Activated CD4-positive, alpha-beta T cell treated with anti-CD3 and anti-CD28 coated beads, Interleukin-2, amount 10 ng/mL, durations not matched to agents 24 days and 14 days (primary cell): ENCODE measurements around the gene ENDOD1. TPM values are rescaled to one million over a fixed set of nuclear protein-coding genes. Genes with fewer than 3 reads are reported as not detected.

Experiments
- DNase-seq: peaks from one replicate; pipeline ENCODE4 v3.0.0; 2022
- H3K27ac Mint-ChIP-seq: one replicate; pipeline ENCODE4 v1.8.0; 2022; ENCODE audit warnings: mild to moderate bottlenecking, mixed read lengths
- H3K27me3 Mint-ChIP-seq: one replicate; pipeline ENCODE4 v1.8.0; 2022; ENCODE audit warnings: mixed read lengths
- H3K36me3 Mint-ChIP-seq: one replicate; pipeline ENCODE4 v1.8.0; 2022; ENCODE audit warnings: low read depth, mild to moderate bottlenecking, mixed read lengths
- H3K4me1 Mint-ChIP-seq: one replicate; pipeline ENCODE4 v1.8.0; 2021; ENCODE audit warnings: mixed read lengths
- H3K4me3 Mint-ChIP-seq: one replicate; pipeline ENCODE4 v1.8.0; 2022; ENCODE audit warnings: mild to moderate bottlenecking, moderate library complexity, mixed read lengths
- H3K9me3 Mint-ChIP-seq: one replicate; pipeline ENCODE4 v1.8.0; 2021; ENCODE audit warnings: mixed read lengths
- intact Hi-C: fragments of 100-400 bp; cut with micrococcal nuclease; formaldehyde crosslinking; loops from one replicate; pipeline ENCODE4 v1.15.1; 2023
- total RNA-seq: library from RNA; stranded (reverse); gene quantifications from 2 replicates; pipeline ENCODE4 v1.2.3, GENCODE V29; 2022

The ENDOD1 gene
- total RNA-seq, 1 donor from 2014 or later = 34.1 TPM

DNA sequence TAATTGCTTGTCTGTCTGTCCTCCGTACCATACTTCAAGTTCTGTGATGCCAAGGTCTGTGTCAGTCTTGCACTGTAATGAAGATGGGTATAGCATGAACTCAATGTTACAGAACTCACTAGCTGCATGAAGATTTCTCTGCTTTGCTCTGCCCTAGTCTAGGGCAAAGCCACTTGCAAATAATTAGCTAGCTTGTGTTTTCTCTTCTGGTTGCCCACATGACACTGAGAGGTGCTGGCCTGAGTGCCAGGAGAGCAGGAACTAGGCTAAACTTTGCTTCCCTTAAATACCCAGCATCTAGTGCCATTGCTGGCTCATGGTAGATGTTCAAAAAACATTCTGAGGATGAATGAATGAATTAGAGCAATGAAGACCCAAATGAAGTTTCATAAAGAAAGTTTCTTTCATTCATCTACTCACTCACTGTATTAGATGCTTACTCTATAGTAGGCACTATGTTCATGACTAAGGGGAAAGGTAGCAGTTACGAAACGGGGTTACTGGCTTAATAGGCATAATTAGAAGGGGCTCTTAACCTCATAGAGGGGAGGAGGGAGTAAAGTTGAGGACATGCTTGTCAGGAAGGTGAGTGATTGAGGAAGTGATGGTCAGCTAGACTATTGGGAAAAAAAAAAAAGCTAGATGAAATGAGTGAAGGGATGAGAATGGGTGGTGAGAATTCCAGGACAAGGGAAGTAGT lies 4.4 kb upstream of the ENDOD1 start:
- no peak overlapping the region for H3K4me3 Mint-ChIP-seq
- intact Hi-C loops = loop anchor here (2.0 kb wide), 1 partner anchor 146 kb away; the partner anchor contains the start of gene SESN3
- no peaks in the 10 kb centered on the region for H3K27me3 Mint-ChIP-seq
- no peaks in the 10 kb centered on the region for H3K9me3 Mint-ChIP-seq
- H3K4me1 Mint-ChIP-seq = peaks cover 51% of the 10 kb centered on the region
- no peak for DNase-seq
- peaks cover 5% of the 10 kb centered on the region for H3K36me3 Mint-ChIP-seq
- H3K27ac Mint-ChIP-seq = peak overlapping the region; percentile 5

DNA sequence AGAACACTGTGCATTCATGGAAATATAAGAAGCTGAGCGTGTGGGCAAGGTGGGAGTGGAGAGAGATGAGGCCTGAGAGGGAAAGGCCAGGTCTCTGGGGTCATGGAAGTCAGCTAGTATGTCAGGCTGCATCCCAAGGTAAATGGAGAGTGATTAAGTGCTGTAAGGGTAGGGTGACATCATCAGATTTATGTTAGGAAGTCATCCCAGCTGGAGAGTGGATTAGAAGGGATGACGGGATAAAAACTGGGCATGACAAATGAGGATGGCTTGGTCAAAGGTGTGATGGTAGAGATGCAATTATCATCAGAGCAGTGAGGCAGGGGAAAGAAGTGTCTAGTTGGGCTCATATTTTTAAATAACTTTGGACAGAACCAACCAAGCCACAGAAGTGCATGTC lies 3.5 kb upstream of the ENDOD1 start:
- no peak overlapping the region for H3K4me3 Mint-ChIP-seq
- intact Hi-C loops = no loop called here

DNA sequence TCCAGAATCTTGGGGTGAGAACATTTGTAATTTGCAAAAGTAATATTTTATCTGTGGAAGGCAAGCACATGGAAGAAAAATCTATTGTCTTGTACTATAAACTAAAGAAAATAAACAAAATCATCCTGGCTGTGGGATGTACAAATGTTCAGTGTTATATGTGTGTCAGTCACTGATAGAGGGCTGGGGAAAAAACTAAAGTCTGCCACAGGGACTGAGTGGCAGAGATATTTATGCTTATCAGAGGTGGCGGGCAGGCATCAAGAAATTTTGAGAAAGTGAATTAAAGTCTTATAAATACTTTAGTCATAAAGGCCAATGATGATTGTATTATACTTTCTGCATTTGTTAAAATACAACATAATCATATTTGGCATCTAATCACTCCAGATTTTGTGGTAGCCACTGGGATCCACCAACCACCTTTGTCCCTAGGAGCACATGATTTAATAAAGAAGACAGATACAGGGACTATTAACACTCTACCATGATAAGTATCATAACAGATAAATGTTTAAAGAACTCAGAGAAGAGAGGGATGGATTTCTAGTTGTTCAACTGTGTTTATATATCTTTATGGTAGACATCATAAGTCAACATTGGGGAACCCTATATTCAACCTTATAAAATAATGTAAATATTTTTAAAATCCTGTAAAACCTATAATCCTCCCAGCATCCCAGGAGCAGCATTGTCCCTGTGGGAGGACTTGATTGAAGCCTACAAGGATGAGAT lies 2.6 kb upstream of the ENDOD1 start:
- peaks cover 10% of the 10 kb centered on the region for H3K36me3 Mint-ChIP-seq
- peaks cover 66% of the 10 kb centered on the region for H3K4me1 Mint-ChIP-seq
- no peak overlapping the region for H3K4me3 Mint-ChIP-seq
- H3K9me3 Mint-ChIP-seq = no peaks in the 10 kb centered on the region
- no peaks in the 10 kb centered on the region for H3K27me3 Mint-ChIP-seq
- H3K27ac Mint-ChIP-seq = no peak overlapping the region
- intact Hi-C loops = no loop called here
- DNase-seq = no peak

More for the DNA sequence above, 3.5 kb upstream of the ENDOD1 start:
- no peak overlapping the region for H3K27ac Mint-ChIP-seq
- DNase-seq = no peak
- H3K4me1 Mint-ChIP-seq = peaks cover 60% of the 10 kb centered on the region
- H3K27me3 Mint-ChIP-seq = no peaks in the 10 kb centered on the region
- no peaks in the 10 kb centered on the region for H3K9me3 Mint-ChIP-seq
- peaks cover 5% of the 10 kb centered on the region for H3K36me3 Mint-ChIP-seq

DNA sequence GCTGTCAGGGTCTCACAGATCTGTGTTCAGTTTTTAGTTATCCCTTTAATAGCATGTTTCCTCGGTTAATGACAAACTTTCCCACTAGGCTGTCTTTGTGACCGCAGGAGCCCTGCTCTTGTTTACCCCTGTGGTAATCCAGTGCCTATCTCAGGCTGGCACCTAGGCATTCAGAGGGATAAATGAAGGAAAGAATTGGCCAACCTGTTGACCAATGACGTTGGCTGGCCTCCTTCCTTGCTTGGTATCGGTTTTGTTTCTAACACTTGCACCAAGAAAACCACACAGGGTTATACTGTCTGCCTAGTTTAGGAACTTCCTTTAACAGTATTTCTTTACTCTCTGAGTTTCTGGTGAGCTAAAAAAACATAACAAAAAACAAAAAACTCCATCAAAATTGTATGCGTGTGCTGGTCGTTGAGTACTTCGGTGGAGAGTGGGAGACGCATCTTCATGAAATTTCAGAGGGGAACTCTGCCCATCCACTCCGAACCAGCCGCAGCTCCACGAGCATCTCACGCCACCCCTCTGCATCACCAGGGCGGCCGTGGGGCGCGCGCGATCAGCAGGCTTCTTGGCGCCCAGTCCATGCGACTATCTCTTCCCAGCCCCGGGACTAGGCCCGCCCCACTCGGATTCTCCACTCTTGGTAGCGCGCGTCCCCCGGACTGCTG lies 563 bp upstream of the ENDOD1 start:
- intact Hi-C loops = loop anchor here (1.0 to 2.0 kb wide), 4 partner anchors 21 to 702 kb away; partner anchors contain the start of genes CEP57, CWC15 and KDM4D
- H3K4me3 Mint-ChIP-seq = peak overlapping the region; percentile 91

DNA sequence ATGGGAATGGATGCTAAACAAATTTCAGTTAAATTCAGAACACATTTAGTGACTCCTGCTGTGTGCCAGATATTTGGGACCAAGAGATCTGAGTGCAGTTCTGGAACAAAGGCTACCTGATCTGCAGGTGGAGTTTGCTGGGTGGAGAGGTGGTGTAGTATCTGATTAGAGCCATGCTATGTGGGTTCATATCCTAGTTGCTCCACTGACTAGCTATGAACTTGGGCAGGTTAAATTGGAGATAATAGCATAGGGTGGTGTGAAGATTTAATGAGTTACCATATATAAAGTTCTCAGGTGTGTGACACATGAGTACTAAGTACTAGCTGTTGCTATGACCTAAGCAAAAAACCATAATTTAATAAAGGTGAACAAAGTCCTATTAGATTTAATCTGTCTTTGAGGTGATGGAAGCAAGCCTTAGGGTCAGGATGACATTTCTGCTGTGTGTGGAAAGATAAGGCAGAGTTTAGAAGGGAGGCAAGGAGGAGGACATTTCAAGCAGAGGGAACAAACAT lies 2.1 kb downstream of the ENDOD1 start:
- peaks cover 15% of the 10 kb centered on the region for H3K36me3 Mint-ChIP-seq
- no peak for DNase-seq
- no peaks in the 10 kb centered on the region for H3K27me3 Mint-ChIP-seq
- peak overlapping the region; percentile 34 for H3K27ac Mint-ChIP-seq
- peak overlapping the region; percentile 89 for H3K4me3 Mint-ChIP-seq
- H3K4me1 Mint-ChIP-seq = peaks cover 64% of the 10 kb centered on the region
- intact Hi-C loops = loop anchor here (10.0 kb wide), 1 partner anchor 613 kb away; no protein-coding TSS in a partner anchor
- no peaks in the 10 kb centered on the region for H3K9me3 Mint-ChIP-seq

More for the DNA sequence above, 563 bp upstream of the ENDOD1 start:
- peak; percentile 82 for DNase-seq
- Mint-ChIP-seq H3K9me3 (no peaks in the 10 kb centered on the region), H3K36me3 (peaks cover 10% of the 10 kb centered on the region), H3K27me3 (no peaks in the 10 kb centered on the region), H3K27ac (peak overlapping the region; percentile 98), H3K4me1 (peaks cover 68% of the 10 kb centered on the region)

DNA sequence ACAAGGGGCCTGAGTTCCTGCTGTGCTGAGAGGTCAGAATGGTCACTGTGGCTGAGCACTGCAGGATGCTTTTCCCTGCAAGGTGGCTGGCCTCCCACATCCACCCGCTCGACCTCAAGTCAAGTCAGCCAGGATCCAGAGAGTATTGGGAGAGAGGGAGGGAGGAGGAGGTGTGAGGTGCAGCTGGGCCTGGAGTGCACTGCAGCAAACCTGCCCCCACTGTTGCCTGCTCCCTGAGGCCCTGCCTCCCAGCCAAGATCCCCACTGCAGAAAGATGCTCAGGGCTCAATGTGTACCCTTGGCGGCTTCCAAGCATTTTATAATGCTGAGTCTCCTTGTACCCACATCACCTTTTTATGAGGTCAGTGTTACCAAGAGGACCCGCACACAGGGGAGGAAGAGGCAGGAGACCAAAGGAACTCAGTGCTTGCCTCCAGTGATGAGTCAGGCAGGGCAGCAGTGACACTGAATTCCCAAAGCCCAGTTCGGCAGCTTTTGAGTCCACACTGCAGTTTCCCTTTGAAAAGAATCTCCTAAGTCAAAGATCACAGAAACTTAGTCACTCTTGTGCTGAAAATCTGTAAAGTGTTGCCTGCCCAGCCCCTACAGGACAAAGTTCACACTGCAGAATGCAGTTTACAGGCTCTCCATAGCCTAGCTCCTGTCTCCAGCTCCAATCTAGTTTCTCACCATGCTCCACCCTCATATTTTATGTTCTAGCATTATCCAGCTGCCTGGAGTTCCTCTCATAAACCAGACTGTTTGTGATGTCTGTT lies 3.1 kb downstream of the ENDOD1 start:
- H3K27me3 Mint-ChIP-seq = no peaks in the 10 kb centered on the region
- H3K4me3 Mint-ChIP-seq = peak overlapping the region; percentile 89
- H3K27ac Mint-ChIP-seq = peak overlapping the region; percentile 65
- no peaks in the 10 kb centered on the region for H3K9me3 Mint-ChIP-seq
- intact Hi-C loops = loop anchor here (1.0 to 10.0 kb wide), 3 partner anchors 8 to 612 kb away; no protein-coding TSS in a partner anchor
- peak; percentile 80 for DNase-seq
- peaks cover 21% of the 10 kb centered on the region for H3K36me3 Mint-ChIP-seq
- H3K4me1 Mint-ChIP-seq = peaks cover 72% of the 10 kb centered on the region

DNA sequence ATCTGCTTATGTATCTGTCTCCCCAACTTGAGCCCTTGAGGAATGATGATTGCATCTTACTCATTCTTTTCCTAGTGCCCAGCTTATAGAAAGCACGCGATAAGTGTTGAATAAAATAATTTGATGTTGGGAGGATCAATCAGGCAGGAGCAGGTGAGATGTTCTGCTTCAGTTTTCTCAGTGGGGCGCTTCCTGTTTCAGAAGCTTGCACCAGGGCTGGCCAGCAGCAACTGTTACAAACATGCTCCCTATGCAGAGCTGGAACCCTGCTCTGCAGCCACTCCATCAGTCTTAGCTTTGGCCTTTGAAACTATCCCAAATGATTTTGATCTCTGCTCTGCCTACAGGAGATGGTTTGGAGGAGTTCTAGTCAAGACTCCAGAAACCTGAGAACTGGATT lies 3.9 kb downstream of the ENDOD1 start:
- Mint-ChIP-seq H3K4me1 (peaks cover 68% of the 10 kb centered on the region), H3K4me3 (peak overlapping the region; percentile 47), H3K27ac (peak overlapping the region; percentile 65), H3K9me3 (no peaks in the 10 kb centered on the region), H3K36me3 (peaks cover 26% of the 10 kb centered on the region), H3K27me3 (no peaks in the 10 kb centered on the region)
- no peak for DNase-seq
- intact Hi-C loops = loop anchor here (1.0 to 10.0 kb wide), 3 partner anchors 9 to 611 kb away; no protein-coding TSS in a partner anchor

DNA sequence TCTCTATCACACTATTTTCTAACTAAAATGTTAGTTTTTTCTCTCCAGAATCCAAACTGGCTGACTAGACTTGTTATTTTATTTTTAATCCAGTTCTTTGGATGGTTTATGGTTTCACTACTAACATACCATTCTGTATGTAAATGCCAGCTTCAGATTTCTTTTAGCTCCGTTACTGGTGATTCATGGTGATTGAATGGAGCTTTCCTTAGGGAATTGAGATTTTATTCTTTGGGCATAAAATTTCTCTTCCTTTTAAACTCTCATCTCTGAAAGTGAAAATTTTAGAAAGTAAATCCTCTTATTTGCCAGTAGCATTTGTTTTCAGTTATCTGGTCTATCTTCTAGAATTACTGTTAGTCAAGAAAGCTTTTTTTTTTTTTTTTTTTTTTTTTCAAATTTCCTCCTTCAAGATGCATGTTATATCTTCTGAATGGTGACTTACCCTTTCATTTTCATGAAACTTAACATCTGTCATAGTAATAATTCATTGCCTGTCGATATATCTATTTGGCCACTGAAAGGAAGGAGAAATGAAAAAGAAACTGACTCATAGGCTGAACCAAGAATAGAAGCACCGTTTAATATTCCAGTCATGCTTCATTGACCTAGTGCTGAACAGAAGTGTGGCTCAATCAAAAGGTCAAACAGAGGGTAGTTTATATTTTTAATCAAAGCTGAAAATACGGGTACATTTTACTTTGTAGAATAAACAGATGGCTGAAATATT lies 6.4 kb downstream of the ENDOD1 start:
- peak overlapping the region; percentile 45 for H3K27ac Mint-ChIP-seq
- no peaks in the 10 kb centered on the region for H3K9me3 Mint-ChIP-seq
- H3K4me1 Mint-ChIP-seq = peaks cover 55% of the 10 kb centered on the region
- intact Hi-C loops = loop anchor here (10.0 kb wide), 1 partner anchor 609 kb away; no protein-coding TSS in a partner anchor
- no peaks in the 10 kb centered on the region for H3K27me3 Mint-ChIP-seq
- no peak for DNase-seq
- H3K36me3 Mint-ChIP-seq = peaks cover 35% of the 10 kb centered on the region
- H3K4me3 Mint-ChIP-seq = peak overlapping the region; percentile 45

DNA sequence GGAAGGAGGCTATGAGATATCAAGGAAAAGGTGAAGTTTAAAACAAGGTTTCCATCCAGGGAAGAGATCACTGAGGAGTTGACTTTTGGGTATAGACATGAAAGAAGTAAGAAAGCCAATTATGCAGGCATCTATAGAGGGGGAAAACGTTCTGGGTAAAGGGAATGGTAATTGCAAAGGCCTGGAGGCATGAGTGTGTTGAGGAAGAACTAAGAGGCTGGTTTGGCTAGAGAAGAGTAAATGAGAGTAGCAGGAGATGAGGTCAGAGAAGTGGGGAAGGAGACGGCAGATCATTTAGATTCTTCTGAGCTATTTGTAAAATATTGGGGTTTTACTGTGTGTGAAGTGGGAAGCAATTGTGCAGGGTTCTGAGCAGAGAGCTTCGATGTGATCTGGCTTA lies 7.6 kb downstream of the ENDOD1 start:
- peaks cover 45% of the 10 kb centered on the region for H3K4me1 Mint-ChIP-seq
- H3K36me3 Mint-ChIP-seq = peaks cover 32% of the 10 kb centered on the region
- peak overlapping the region; percentile 2 for H3K27ac Mint-ChIP-seq
- no peaks in the 10 kb centered on the region for H3K9me3 Mint-ChIP-seq
- intact Hi-C loops = loop anchor here (10.0 kb wide), 1 partner anchor 608 kb away; no protein-coding TSS in a partner anchor
- DNase-seq = no peak
- H3K27me3 Mint-ChIP-seq = no peaks in the 10 kb centered on the region
- no peak overlapping the region for H3K4me3 Mint-ChIP-seq

DNA sequence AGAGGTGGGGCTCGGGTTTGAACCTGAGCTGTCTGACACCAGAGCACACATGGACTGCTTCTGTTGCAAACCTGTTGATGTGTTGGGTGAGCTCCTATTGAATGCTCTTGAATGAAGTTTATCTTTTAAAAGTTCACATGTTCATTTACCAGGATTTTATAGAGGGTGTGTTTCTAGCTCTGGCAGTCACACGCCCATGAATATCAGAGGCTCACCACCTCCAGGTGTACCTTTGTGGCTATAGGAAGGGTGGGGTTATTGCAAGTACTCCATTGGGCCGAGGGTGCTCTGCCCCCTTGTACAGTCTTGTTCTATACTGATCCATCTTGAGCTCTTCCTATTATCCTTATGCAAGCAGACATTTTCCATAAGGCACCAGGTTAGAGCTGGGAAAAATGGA lies 9.2 kb downstream of the ENDOD1 start:
- Mint-ChIP-seq H3K4me1 (peaks cover 35% of the 10 kb centered on the region), H3K4me3 (no peak overlapping the region), H3K36me3 (peaks cover 38% of the 10 kb centered on the region), H3K27ac (no peak overlapping the region), H3K9me3 (no peaks in the 10 kb centered on the region), H3K27me3 (no peaks in the 10 kb centered on the region)
- no peak for DNase-seq
- intact Hi-C loops = loop anchor here (10.0 kb wide), 1 partner anchor 606 kb away; no protein-coding TSS in a partner anchor

DNA sequence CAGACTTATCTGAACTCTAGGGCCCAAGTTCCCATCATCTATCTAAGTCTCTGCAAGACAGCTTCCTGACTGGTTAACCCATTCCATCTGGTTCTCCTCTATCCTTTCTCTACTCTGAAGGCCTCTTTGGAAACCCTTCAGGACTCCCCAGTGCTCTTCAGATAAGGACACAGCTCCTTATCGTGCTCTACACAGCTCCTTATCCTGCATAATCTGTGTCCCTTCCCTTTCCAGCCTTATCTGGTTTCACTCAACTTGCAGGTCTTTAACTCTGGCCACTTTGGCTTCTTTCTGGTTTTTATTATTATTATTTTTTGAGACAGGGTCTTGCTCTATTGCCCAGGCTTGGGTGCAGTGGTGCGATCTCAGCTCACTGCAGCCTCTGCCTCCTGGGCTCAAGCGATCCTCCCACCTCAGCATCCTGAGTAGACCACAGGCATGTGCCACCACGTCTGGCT lies 10.6 kb downstream of the ENDOD1 start:
- H3K27ac Mint-ChIP-seq = no peak overlapping the region
- DNase-seq = no peak
- peaks cover 27% of the 10 kb centered on the region for H3K4me1 Mint-ChIP-seq
- H3K27me3 Mint-ChIP-seq = no peaks in the 10 kb centered on the region
- H3K9me3 Mint-ChIP-seq = no peaks in the 10 kb centered on the region
- intact Hi-C loops = no loop called here
- H3K36me3 Mint-ChIP-seq = peaks cover 32% of the 10 kb centered on the region
- H3K4me3 Mint-ChIP-seq = no peak overlapping the region

DNA sequence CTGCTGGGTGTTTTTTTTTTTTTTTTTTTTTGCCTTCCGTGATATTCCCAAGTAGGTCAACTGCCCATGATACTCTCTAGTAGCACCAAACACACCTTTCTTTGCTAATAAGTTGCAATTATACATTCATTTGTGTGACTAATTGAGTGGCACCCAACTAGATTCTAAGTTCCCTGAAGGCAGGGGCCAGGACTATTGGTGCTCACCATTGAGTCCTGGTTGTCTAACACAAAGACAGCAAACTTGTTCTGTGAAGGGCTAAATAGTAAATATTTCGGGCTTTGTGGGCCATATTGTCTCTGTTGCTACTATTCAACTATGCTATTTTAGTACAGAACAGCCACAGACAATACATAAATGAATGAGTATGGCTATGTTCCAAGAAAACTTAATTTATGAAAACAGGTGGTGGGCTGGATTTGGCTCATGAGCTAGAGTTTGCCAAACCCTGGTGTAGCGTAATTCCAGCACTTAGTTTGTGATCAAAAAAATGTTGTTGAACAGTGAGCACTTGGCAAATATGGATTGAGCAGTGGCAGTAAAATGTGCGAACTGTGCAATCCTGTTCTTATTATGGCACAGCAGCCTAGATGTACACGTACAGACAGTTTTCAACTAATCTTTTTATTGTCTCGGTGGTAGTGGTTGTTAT lies 11.3 kb downstream of the ENDOD1 start:
- intact Hi-C loops = no loop called here
- no peak for DNase-seq
- peaks cover 32% of the 10 kb centered on the region for H3K36me3 Mint-ChIP-seq
- H3K4me3 Mint-ChIP-seq = no peak overlapping the region
- no peak overlapping the region for H3K27ac Mint-ChIP-seq
- H3K4me1 Mint-ChIP-seq = peaks cover 21% of the 10 kb centered on the region
- H3K9me3 Mint-ChIP-seq = no peaks in the 10 kb centered on the region
- no peaks in the 10 kb centered on the region for H3K27me3 Mint-ChIP-seq
